GM19043 (cell line): ENCODE measurements around the gene ALG1.
"Not testable (repeated sequence)": the region's sequence is repeated elsewhere in the genome, so short reads cannot be mapped to it uniquely, and the experiment has no call there.

Source experiments
- ATAC-seq: cut with Tn5 transposase; IDR thresholded peaks from one replicate; pipeline ENCODE4 v1.9.1; 2021; ENCODE audit warnings: low read depth; ENCODE audit not compliant: unreplicated experiment

Gene ALG1

GRCh38 chr16:5044581-5044980, 27.1 kb upstream of the ALG1 start:
- not testable (repeated sequence) for ATAC-seq

GRCh38 chr16:5045499-5046115, 26.0 kb upstream of the ALG1 start:
- ATAC-seq, result no peak

- no peak for ATAC-seq
These were observed 24.7 kb upstream of the ALG1 start for GRCh38 chr16:5046914-5047313.

- no peak for ATAC-seq
These were observed 16.5 kb upstream of the ALG1 start for GRCh38 chr16:5054876-5055865.

- peak; percentile 70 for ATAC-seq
These were observed 15.3 kb upstream of the ALG1 start for GRCh38 chr16:5056352-5056751.

GRCh38 chr16:5058476-5058875, 13.2 kb upstream of the ALG1 start:
- ATAC-seq, result no peak

- no peak for ATAC-seq
These were observed 12.1 kb upstream of the ALG1 start for GRCh38 chr16:5059386-5060072.

- ATAC-seq, result no peak
These were observed 11.5 kb upstream of the ALG1 start for GRCh38 chr16:5060073-5060641.

GRCh38 chr16:5062051-5062450, 9.6 kb upstream of the ALG1 start:
- ATAC-seq, result no peak

GRCh38 chr16:5062790-5063765, 8.6 kb upstream of the ALG1 start:
- ATAC-seq, result no peak

- no peak for ATAC-seq
These were observed 6.7 kb upstream of the ALG1 start for GRCh38 chr16:5064915-5065314.

- ATAC-seq, result no peak
These were observed 6.3 kb upstream of the ALG1 start for GRCh38 chr16:5065326-5065725.

- ATAC-seq, result no peak
These were observed 5.8 kb upstream of the ALG1 start, which contains the start of gene C16orf89 for GRCh38 chr16:5065813-5066212. Gene C16orf89 (minus strand): TSS chr16:5065956. CDS start chr16:5065908, 48 bp downstream.

- ATAC-seq, result no peak
These were observed 5.1 kb upstream of the ALG1 start for GRCh38 chr16:5066511-5066910.

GRCh38 chr16:5069048-5069447, 2.6 kb upstream of the ALG1 start:
- no peak for ATAC-seq

- ATAC-seq, result no peak
These were observed 1.8 kb upstream of the ALG1 start for GRCh38 chr16:5069854-5070253.

GRCh38 chr16:5070431-5071186, 1.0 kb upstream of the ALG1 start:
- ATAC-seq, result no peak

- no peak for ATAC-seq
These were observed 332 bp upstream of the ALG1 start for GRCh38 chr16:5071341-5071680.
